ENCODE data around the gene TBCCD1. TPM values are rescaled to one million over a fixed set of nuclear protein-coding genes. Genes with fewer than 3 reads are reported as not detected.
A peak's percentile ranks its signal among the peaks of the same experiment; 100 is the strongest.
"Not testable (repeated sequence)": the region's sequence is repeated elsewhere in the genome, so short reads cannot be mapped to it uniquely, and the experiment has no call there.

Gene TBCCD1
- total RNA-seq, 1 donor from 2014 or later = 16.2 TPM

DNA sequence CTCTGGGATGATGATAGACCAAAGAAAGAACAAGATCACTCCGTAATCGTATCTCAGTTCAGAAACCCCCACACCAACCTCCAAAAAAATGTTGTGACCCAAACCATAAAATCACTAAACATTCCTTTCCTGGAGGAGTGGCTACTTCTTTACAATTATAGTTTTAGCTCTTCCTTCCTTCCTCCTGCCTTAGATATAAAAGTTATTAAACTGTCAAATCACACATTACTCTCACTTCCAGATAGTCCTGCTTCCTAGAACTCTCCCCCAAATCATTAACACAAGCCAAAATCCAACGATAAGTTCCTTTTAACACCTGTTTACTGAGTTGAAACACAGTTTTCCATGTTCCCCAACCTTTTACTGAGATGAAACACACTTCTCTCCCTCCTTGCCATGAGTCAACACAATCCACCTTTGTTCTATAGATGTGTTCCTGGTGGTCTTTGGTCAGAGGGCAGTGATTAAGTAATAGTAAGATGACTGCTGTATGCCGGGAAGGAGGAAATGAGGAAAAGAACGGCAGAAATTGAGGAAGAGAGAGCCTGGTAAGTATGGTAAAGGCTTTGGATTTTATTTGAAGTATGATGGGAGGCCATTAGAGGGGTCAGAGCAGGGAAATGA lies 14.6 kb downstream of the TBCCD1 start:
- DNase-seq (ENCODE audit: low read depth in 2 of 2) = no peak

DNA sequence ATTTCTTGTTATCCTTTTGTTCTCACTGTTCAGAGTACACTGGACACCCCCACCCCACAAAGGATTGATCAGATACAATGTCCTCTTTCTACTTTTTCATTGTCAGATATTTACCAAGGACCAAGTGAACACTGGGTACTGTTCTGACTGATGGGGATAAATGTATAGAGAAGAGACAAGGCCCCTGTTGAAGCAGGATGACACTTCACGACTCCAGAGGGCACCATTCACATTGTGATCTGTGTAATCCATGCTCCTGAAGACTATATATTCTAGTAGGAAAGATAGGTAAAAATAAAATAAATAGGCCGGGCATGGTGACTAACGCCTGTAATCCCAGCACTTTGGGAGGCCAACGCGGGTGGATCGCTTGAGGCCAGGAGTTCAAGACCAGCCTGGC lies 15.8 kb downstream of the TBCCD1 start:
- DNase-seq (ENCODE audit: low read depth in 2 of 2) = no peak

GRCh38 chr3:186549497-186549896 lies 17.6 kb downstream of the TBCCD1 start:
- no peak for DNase-seq (ENCODE audit: low read depth in 2 of 2)

GRCh38 chr3:186544281-186544680 lies 22.9 kb downstream of the TBCCD1 start, which contains the start of gene CRYGS:
Gene CRYGS, minus strand, starts transcription at chr3:186544380. Its CDS starts 54 bp downstream, at chr3:186544326.
- no peak for DNase-seq (ENCODE audit: low read depth in 2 of 2)

DNA sequence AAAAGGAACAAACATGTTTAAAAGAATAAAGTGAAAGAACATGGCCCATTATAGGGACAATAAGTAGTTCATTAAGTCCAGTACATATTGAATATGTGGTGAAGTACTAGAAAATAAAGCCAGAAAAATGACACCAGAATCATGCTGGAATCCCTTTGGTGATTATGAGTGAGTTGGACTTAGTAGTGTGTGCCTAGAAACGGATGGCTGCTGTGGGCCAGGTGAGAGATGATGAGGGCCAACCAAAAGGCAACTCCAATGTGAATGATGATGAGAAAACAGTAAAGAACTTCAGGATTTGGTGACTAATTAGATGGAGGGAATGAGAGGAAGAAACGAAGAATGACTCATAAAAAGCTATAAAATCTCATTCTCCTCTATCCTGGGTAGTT lies 26.3 kb downstream of the TBCCD1 start:
- DNase-seq (ENCODE audit: low read depth in 2 of 2) = peak in 1 of 2 donors; percentile 9

DNA sequence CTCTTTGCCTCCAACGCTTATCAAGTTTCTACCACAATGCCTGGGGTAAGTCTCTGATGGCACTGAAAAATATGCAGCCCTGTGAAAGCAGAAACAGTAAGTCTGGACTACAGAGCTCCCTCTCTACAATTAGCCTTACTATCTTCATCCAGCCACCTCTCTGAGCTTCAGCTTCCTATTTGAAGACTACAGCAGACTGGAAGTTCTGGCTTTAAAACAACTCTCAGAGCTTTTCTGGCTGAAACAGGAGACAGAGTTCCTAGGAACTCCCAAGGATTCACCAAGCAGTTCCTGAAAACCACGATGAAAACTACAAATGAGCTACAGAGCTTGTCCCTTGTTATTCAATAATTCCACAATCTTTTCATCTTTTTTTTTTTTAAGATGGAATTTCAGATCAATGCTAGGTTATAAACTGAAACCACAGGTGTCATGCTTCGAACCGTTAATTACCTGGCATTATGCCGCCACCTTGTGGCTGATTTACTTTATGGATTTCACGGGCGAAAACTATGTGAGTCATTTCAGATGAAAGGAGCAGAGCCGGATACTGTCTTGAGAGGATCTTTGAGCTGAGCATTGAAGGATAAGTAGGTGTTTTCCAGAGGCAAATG lies 26.8 kb downstream of the TBCCD1 start:
- peak; percentile 39 to 78 for DNase-seq (ENCODE audit: low read depth in 2 of 2)

DNA sequence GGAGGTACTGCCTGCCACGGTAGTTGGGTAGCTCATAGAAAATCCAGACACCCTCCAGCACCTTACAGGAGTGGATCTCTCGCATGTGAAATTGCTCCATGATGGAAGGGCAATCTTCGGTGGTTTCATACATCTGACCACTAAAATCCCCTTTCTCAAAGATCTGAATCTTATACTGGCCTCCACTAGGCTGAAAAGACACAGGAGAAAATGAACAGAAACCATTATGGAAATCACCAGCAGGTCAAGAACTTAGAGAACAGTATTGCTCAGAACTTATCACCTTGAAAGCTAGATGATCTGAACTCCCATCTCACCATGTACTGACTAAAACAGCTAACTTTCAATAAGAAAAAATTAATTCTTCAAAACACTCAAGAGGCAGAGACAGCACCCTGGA lies 28.4 kb downstream of the TBCCD1 start:
- DNase-seq (ENCODE audit: low read depth in 2 of 2) = no peak

GRCh38 chr3:186536883-186537844 lies 30.0 kb downstream of the TBCCD1 start:
- peak; percentile 9 to 14 for DNase-seq (ENCODE audit: low read depth in 2 of 2)

- DNase-seq (ENCODE audit: low read depth in 2 of 2) = no peak
Measured at GRCh38 chr3:186534113-186534669, 32.9 kb downstream of the TBCCD1 start.

DNA sequence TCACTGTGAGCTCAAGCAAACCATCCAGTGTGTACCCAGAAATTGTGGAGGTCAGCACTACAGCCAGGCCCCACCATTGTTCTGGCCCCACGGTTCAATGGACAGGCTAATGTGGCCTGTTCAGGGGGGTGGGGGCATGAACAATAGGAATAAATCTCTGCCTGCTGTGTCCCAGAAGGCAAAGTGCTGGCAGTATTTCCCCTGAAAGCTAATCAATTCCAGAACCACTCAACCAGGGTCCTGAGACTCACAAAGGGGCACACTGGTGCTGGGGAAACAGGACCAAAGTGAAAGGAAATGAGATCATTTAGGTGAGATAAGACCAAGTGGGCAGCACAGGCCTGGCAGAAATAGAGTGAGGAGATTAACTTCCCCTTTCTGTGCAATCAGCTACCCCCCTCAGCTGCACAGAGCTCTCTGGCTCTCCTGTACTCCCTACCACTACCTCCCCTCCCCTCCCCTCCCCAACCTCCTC lies 34.5 kb downstream of the TBCCD1 start:
- no peak for DNase-seq (ENCODE audit: low read depth in 2 of 2)

DNA sequence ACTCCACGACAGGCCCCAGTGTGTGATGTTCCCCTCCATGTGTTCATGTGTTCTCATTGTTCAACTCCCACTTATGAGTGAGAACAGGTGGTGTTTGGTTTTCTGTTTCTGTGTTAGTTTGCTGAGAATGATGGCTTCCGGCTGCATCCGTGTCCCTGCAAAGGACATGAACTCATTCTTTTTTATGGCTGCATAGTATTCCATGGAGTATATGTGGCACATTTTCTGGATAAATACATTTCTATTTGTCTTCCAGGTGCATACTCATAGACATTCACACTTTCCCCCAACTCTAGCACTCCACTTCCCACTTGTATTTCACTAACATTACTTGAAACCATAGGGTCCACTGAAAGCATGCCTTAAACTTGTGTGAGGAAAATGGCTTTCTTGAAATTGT lies 35.4 kb downstream of the TBCCD1 start:
- DNase-seq (ENCODE audit: low read depth in 2 of 2) = not testable (repeated sequence)

- DNase-seq (ENCODE audit: low read depth in 2 of 2) = no peak
Measured at GRCh38 chr3:186530415-186530814, 36.7 kb downstream of the TBCCD1 start.

- DNase-seq (ENCODE audit: low read depth in 2 of 2) = no peak
Measured at GRCh38 chr3:186529201-186529999, 37.7 kb downstream of the TBCCD1 start.

GRCh38 chr3:186526256-186526606 lies 40.9 kb downstream of the TBCCD1 start:
- DNase-seq (ENCODE audit: low read depth in 2 of 2) = no peak

GRCh38 chr3:186525369-186526255 lies 41.5 kb downstream of the TBCCD1 start:
- no peak for DNase-seq (ENCODE audit: low read depth in 2 of 2)

GRCh38 chr3:186524616-186525015 lies 42.5 kb downstream of the TBCCD1 start:
- DNase-seq (ENCODE audit: low read depth in 2 of 2) = no peak

GRCh38 chr3:186523434-186523833 lies 43.7 kb downstream of the TBCCD1 start:
- DNase-seq (ENCODE audit: low read depth in 2 of 2) = no peak

- DNase-seq (ENCODE audit: low read depth in 2 of 2) = no peak
Measured at GRCh38 chr3:186523022-186523421, 44.1 kb downstream of the TBCCD1 start.

DNA sequence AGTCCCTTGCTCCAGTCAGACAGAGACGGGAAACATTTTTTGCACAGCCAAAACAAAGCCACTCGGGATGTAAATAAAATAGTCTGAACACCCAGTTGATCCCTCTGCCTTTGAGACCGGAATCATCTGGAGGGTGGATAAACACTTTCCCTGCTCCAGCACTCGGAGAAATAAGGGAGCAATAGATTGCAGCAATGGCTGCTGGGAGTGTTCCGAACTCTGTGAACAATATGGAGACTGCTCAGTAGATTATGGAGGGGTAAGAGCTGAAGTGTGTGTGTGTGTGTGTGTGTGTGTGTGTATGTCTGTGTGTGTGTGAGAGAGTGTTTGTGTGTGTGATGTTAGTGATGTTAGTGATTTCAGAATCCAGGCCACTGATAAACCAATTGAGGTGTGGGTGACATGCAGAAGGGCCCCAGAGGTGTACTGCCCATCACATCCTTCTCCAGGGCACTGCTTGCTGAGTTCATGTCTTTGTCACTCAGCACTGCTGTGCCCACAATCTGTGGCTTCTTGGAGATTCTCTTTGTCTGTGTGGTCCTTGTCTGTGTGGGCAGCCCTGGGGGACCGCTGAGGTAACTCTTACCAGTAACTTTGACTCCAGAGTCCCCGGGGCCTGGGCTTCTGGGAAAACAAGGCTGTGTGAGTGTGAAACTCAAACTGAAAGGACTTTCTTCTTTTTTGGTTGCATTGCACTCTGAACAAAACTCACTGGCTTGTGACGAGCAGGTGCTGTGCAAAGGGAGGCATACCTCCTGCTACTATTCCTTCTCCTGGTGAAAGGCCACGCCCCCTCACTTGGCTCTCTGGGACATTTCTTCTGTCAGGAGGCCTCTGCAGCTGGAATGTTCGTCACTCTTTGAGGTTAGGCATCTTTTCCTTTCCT lies 45.9 kb downstream of the TBCCD1 start:
- no peak for DNase-seq (ENCODE audit: low read depth in 2 of 2)

All from dermis microvascular lymphatic vessel endothelial cell (primary cell).